H4 (cell line): ENCODE data around the gene ADGRV1. TPM values are rescaled to one million over a fixed set of nuclear protein-coding genes. Genes with fewer than 3 reads are reported as not detected.
"Not testable (repeated sequence)": the region's sequence is repeated elsewhere in the genome, so short reads cannot be mapped to it uniquely, and the experiment has no call there.

Source experiments
- DNase-seq: peaks from one replicate; pipeline ENCODE4 v3.0.0-alpha.2; 2015; ENCODE audit warnings: low spot score
- total RNA-seq: library from RNA; depleted of rRNA; stranded (reverse); fragments of >200 nt; shearing (Covaris generic); gene quantifications from 2 replicates; pipeline ENCODE4 v1.2.3, GENCODE V29; 2014

ADGRV1 gene
- total RNA-seq, 1 experiment from 2014 or later = 13.0 TPM

- no peak for DNase-seq
Measured at GRCh38 chr5:90650767-90651166, 92.2 kb downstream of the ADGRV1 start.

- no peak for DNase-seq
Measured at GRCh38 chr5:90654215-90654614, 95.6 kb downstream of the ADGRV1 start.

GRCh38 chr5:90655423-90655822, 96.8 kb downstream of the ADGRV1 start:
- DNase-seq = no peak

- no peak for DNase-seq
Measured at GRCh38 chr5:90657030-90657429, 98.4 kb downstream of the ADGRV1 start.

- no peak for DNase-seq
Measured at GRCh38 chr5:90657788-90658187, 99.2 kb downstream of the ADGRV1 start.

GRCh38 chr5:90658620-90659019, 100.0 kb downstream of the ADGRV1 start:
- no peak for DNase-seq

GRCh38 chr5:90668079-90668565, 109.5 kb downstream of the ADGRV1 start:
- DNase-seq = not testable (repeated sequence)

- DNase-seq = no peak
Measured at GRCh38 chr5:90675222-90675621, 116.6 kb downstream of the ADGRV1 start.

- DNase-seq = no peak
Measured at GRCh38 chr5:90680921-90681563, 122.4 kb downstream of the ADGRV1 start.

GRCh38 chr5:90682278-90682677, 123.7 kb downstream of the ADGRV1 start:
- DNase-seq = no peak

- no peak for DNase-seq
Measured at GRCh38 chr5:90685425-90686022, 126.9 kb downstream of the ADGRV1 start.

GRCh38 chr5:90686363-90686762, 127.8 kb downstream of the ADGRV1 start:
- DNase-seq = not testable (repeated sequence)

GRCh38 chr5:90687458-90687857, 128.9 kb downstream of the ADGRV1 start:
- not testable (repeated sequence) for DNase-seq

GRCh38 chr5:90689064-90689463, 130.5 kb downstream of the ADGRV1 start:
- DNase-seq = no peak

GRCh38 chr5:90690307-90690706, 131.7 kb downstream of the ADGRV1 start:
- DNase-seq = no peak

GRCh38 chr5:90691533-90691932, 132.9 kb downstream of the ADGRV1 start:
- no peak for DNase-seq

GRCh38 chr5:90696153-90696552, 137.6 kb downstream of the ADGRV1 start:
- DNase-seq = no peak

- no peak for DNase-seq
Measured at GRCh38 chr5:90700299-90700698, 141.7 kb downstream of the ADGRV1 start.

GRCh38 chr5:90703932-90704331, 145.3 kb downstream of the ADGRV1 start:
- DNase-seq = no peak

- DNase-seq = no peak
Measured at GRCh38 chr5:90707698-90708097, 149.1 kb downstream of the ADGRV1 start.

- DNase-seq = peak; percentile 34
Measured at GRCh38 chr5:90709323-90710155, 150.9 kb downstream of the ADGRV1 start.

GRCh38 chr5:90718387-90718786, 159.8 kb downstream of the ADGRV1 start:
- DNase-seq = no peak

GRCh38 chr5:90739567-90739966, 181.0 kb downstream of the ADGRV1 start:
- no peak for DNase-seq
